ENCODE data around the gene C1QTNF6. TPM values are rescaled to one million over a fixed set of nuclear protein-coding genes. Genes with fewer than 3 reads are reported as not detected.

Gene C1QTNF6
- total RNA-seq, 1 experiment from 2014 or later = 15.2 TPM

GRCh38 chr22:37163096-37163489, 25.0 kb downstream of the C1QTNF6 start:
- no TSS peak for BruUV-seq (replicated peaks)
- intact Hi-C loops (cut with micrococcal nuclease) = no loop called here
- POLR2A ChIA-PET = no interaction called here
- TF ChIP-seq POLR2A (IDR thresholded peaks at IDR 0.05; ENCODE audit: borderline replicate concordance, extremely low read depth, insufficient read depth, insufficient read length) = no peak
- TF ChIP-seq POLR2AphosphoS5 (IDR thresholded peaks at IDR 0.05; ENCODE audit: low read depth, low read length) = no peak
- TF ChIP-seq ATF3 (IDR thresholded peaks at IDR 0.05) = no peak
- Histone ChIP-seq H3K4me2 (ENCODE audit: low read length) (no peak overlapping the region), H3K79me2 (ENCODE audit: insufficient read depth, low read length) (no peaks in the 10 kb centered on the region), H3K9me3 (ENCODE audit: control insufficient read depth in 1 of 2, insufficient read depth in 1 of 2, low read depth in 1 of 2, low read length in 2 of 2) (peaks cover 0 to 4% of the 10 kb centered on the region in 2 experiments; a peak in 1 of 4 replicates), H3K27me3 (ENCODE audit: insufficient read depth, low read length) (no peaks in the 10 kb centered on the region), H3K27ac (ENCODE audit: low read depth, low read length) (no peak overlapping the region), H4K20me1 (ENCODE audit: insufficient read depth) (no peaks in the 10 kb centered on the region), H3K36me3 (ENCODE audit: control insufficient read depth in 1 of 2, insufficient read depth in 2 of 2, low read length in 2 of 2) (no peaks in the 10 kb centered on the region), H3K4me3 (replicated peaks in 1 of 2; ENCODE audit: low read depth in 1 of 2, low read length in 2 of 2) (no peak overlapping the region), H3K9ac (ENCODE audit: low read length) (no peak overlapping the region), H2AFZ (ENCODE audit: low read depth, low read length, poor library complexity, severe bottlenecking) (no peak overlapping the region), H3K4me1 (ENCODE audit: control insufficient read depth in 1 of 2, insufficient read depth in 2 of 2, low read length in 2 of 2) (peaks cover 7 to 31% of the 10 kb centered on the region in 2 experiments), H3K9me2 (ENCODE audit: insufficient read depth) (no peaks in the 10 kb centered on the region)
- ATAC-seq (no peak), DNase-seq (ENCODE audit: low read depth, low spot score) (no peak)
- CTCF ChIA-PET = interaction anchor here (1.0 kb wide), 1 partner anchor 36 kb away, joined by 3 read pairs; no protein-coding TSS in a partner anchor
- RAD21 ChIA-PET (ENCODE audit: low non-redundant PET in 1 of 2, low total read pairs in 2 of 2, uncharacterized antibody in 2 of 2, unreplicated experiment in 2 of 2) = no interaction called here

GRCh38 chr22:37162221-37163095, 25.6 kb downstream of the C1QTNF6 start:
- no peaks in the 10 kb centered on the region for H3K27me3 ChIP-seq (ENCODE audit: insufficient read depth, low read length)
- DNase-seq (ENCODE audit: low read depth, low spot score) (no peak), ATAC-seq (no peak)
- no peaks in the 10 kb centered on the region for H3K36me3 ChIP-seq (ENCODE audit: control insufficient read depth in 1 of 2, insufficient read depth in 2 of 2, low read length in 2 of 2)
- BruUV-seq (replicated peaks) = no TSS peak
- H3K9me3 ChIP-seq (ENCODE audit: control insufficient read depth in 1 of 2, insufficient read depth in 1 of 2, low read depth in 1 of 2, low read length in 2 of 2) = peaks cover 0 to 4% of the 10 kb centered on the region in 2 experiments; a peak in 1 of 4 replicates
- no peak overlapping the region for H3K4me3 ChIP-seq (replicated peaks in 1 of 2; ENCODE audit: low read depth in 1 of 2, low read length in 2 of 2)
- H4K20me1 ChIP-seq (ENCODE audit: insufficient read depth) = no peaks in the 10 kb centered on the region
- H3K27ac ChIP-seq (ENCODE audit: low read depth, low read length) = no peak overlapping the region
- no peaks in the 10 kb centered on the region for H3K9me2 ChIP-seq (ENCODE audit: insufficient read depth)
- H3K4me2 ChIP-seq (ENCODE audit: low read length) = no peak overlapping the region
- ChIA-PET CTCF (interaction anchor here (1.0 kb wide), 1 partner anchor 37 kb away, joined by 3 read pairs; no protein-coding TSS in a partner anchor), POLR2A (no interaction called here), RAD21 (ENCODE audit: low non-redundant PET in 1 of 2, low total read pairs in 2 of 2, uncharacterized antibody in 2 of 2, unreplicated experiment in 2 of 2) (no interaction called here)
- H3K9ac ChIP-seq (ENCODE audit: low read length) = no peak overlapping the region
- H3K4me1 ChIP-seq (ENCODE audit: control insufficient read depth in 1 of 2, insufficient read depth in 2 of 2, low read length in 2 of 2) = peaks cover 13 to 31% of the 10 kb centered on the region in 2 experiments
- intact Hi-C loops (cut with micrococcal nuclease) = no loop called here
- no peaks in the 10 kb centered on the region for H3K79me2 ChIP-seq (ENCODE audit: insufficient read depth, low read length)
- H2AFZ ChIP-seq (ENCODE audit: low read depth, low read length, poor library complexity, severe bottlenecking) = no peak overlapping the region
- TF ChIP-seq JUND (IDR thresholded peaks at IDR 0.05) = no peak
- TF ChIP-seq SIN3A (IDR thresholded peaks at IDR 0.05; ENCODE audit: low read depth) = no peak
- no peak for TF ChIP-seq SP1 (IDR thresholded peaks at IDR 0.05; ENCODE audit: low read depth)
- no peak for TF ChIP-seq POLR2A (IDR thresholded peaks at IDR 0.05; ENCODE audit: borderline replicate concordance, extremely low read depth, insufficient read depth, insufficient read length)
- TF ChIP-seq FOSL1 (IDR thresholded peaks at IDR 0.05; ENCODE audit: low read depth) = no peak
- TF ChIP-seq REST (IDR thresholded peaks at IDR 0.05; ENCODE audit: low read depth) = no peak
- TF ChIP-seq EZH2phosphoT487 (IDR thresholded peaks at IDR 0.05; ENCODE audit: borderline replicate concordance) = no peak
- no peak for TF ChIP-seq SRF (IDR thresholded peaks at IDR 0.05; ENCODE audit: low read depth)
- TF ChIP-seq ZFX (IDR thresholded peaks at IDR 0.05) = no peak
- TF ChIP-seq POLR2AphosphoS5 (IDR thresholded peaks at IDR 0.05; ENCODE audit: low read depth, low read length) = no peak
- TF ChIP-seq MAX (IDR thresholded peaks at IDR 0.05) = no peak
- no peak for TF ChIP-seq CTCF (IDR thresholded peaks at IDR 0.05 in 2 of 3, conservative IDR thresholded peaks at IDR 0.05 in 1 of 3; ENCODE audit: borderline replicate concordance in 1 of 3, insufficient read depth in 1 of 3, low read depth in 2 of 3, low read length in 2 of 3)

Data from HCT116 (cell line).